Fibroblast of lung (primary cell): ENCODE data around the gene MSX1.

Experiments used
- CTCF ChIP-seq, 2 donors: IDR thresholded peaks in 1 of 2; conservative IDR thresholded peaks in 1 of 2; 1 replicate in 1 of 2; 2 replicates in 1 of 2; pipeline ENCODE4 v1.5.1; 2011 to 2012; ENCODE audit warnings: low read length in 2 of 2, control low read depth in 1 of 2, inconsistent platforms in 1 of 2, low read depth in 1 of 2, mild to moderate bottlenecking in 1 of 2
- EZH2 ChIP-seq: IDR thresholded peaks from 2 replicates; pipeline ENCODE4 v1.5.1; 2012; ENCODE audit warnings: low read length, control low read depth, mild to moderate bottlenecking; ENCODE audit errors: missing control alignments

- no peak for TF ChIP-seq CTCF (conservative IDR thresholded peaks at IDR 0.05 in 1 of 2, IDR thresholded peaks at IDR 0.05 in 1 of 2; ENCODE audit: low read depth in 1 of 2, low read length in 2 of 2)
- TF ChIP-seq EZH2: no peak
Measured at GRCh38 chr4:4848540-4848939, 10.9 kb upstream of the MSX1 start.
